Lower lobe of right lung (tissue), 2 donors: ENCODE results near the gene POLD4. TPM values are rescaled to one million over a fixed set of nuclear protein-coding genes. Genes with fewer than 3 reads are reported as not detected.

ENCODE experiments used
- ATAC-seq, 2 donors: fragments of 200-7000 bp; cut with Tn5 transposase; one replicate each; pipeline ENCODE4 v1.9.1; 2020 to 2022; ENCODE audit warnings: mild to moderate bottlenecking in 2 of 2, moderate library complexity in 2 of 2
- DNase-seq: peaks from one replicate; pipeline ENCODE4 v3.0.0-alpha.2; 2020
- H3K27ac ChIP-seq: fragments of 200-600 bp; one replicate; pipeline ENCODE4 v1.8.0; 2022
- H3K27me3 ChIP-seq: fragments of 200-600 bp; one replicate; pipeline ENCODE4 v1.8.0; 2022; ENCODE audit warnings: low read depth
- H3K36me3 ChIP-seq: fragments of 200-600 bp; one replicate; pipeline ENCODE4 v1.8.0; 2022; ENCODE audit warnings: mild to moderate bottlenecking
- H3K4me1 ChIP-seq: fragments of 200-600 bp; one replicate; pipeline ENCODE4 v1.8.0; 2022
- H3K4me3 ChIP-seq: fragments of 200-600 bp; one replicate; pipeline ENCODE4 v1.8.0; 2022; ENCODE audit warnings: mild to moderate bottlenecking
- H3K9me3 ChIP-seq: fragments of 200-600 bp; one replicate; pipeline ENCODE4 v1.8.0; 2022
- intact Hi-C: fragments of 100-400 bp; cut with DNase I; formaldehyde crosslinking; loops from one replicate; pipeline ENCODE4 v1.11.0; 2022
- total RNA-seq: library from RNA; stranded (reverse); fragmentation: NEBNext Ultra II Directional; extraction: Animal tissue kit (Norgen Biotek cat#: 25700); gene quantifications from one replicate; pipeline ENCODE4 v1.2.1, GENCODE V29; 2021
- TF ChIP-seq, protein P1 (sequence below): fragments of 200-600 bp; IDR thresholded peaks from one replicate; pipeline ENCODE4 v1.8.0; 2022; ENCODE audit warnings: antibody characterized with exemption, mild to moderate bottlenecking
- donor health status: DM: no; HTN: yes; CAD: no; lungs with severe emphysema.

The POLD4 gene
- total RNA-seq, 1 donor from 2014 or later: 86.6 TPM

- H3K36me3 ChIP-seq: peaks cover 14% of the 10 kb centered on the region
- peak within 1 kb of the TSS; percentile 96 for H3K4me3 ChIP-seq
- TF ChIP-seq, protein P1, sequence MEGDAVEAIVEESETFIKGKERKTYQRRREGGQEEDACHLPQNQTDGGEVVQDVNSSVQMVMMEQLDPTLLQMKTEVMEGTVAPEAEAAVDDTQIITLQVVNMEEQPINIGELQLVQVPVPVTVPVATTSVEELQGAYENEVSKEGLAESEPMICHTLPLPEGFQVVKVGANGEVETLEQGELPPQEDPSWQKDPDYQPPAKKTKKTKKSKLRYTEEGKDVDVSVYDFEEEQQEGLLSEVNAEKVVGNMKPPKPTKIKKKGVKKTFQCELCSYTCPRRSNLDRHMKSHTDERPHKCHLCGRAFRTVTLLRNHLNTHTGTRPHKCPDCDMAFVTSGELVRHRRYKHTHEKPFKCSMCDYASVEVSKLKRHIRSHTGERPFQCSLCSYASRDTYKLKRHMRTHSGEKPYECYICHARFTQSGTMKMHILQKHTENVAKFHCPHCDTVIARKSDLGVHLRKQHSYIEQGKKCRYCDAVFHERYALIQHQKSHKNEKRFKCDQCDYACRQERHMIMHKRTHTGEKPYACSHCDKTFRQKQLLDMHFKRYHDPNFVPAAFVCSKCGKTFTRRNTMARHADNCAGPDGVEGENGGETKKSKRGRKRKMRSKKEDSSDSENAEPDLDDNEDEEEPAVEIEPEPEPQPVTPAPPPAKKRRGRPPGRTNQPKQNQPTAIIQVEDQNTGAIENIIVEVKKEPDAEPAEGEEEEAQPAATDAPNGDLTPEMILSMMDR: no peak
- no peaks in the 10 kb centered on the region for H3K27me3 ChIP-seq
- ATAC-seq (peak; percentile 90 to 94), DNase-seq (peak; percentile 97)
- intact Hi-C loops: no loop called here
- H3K27ac ChIP-seq: peak within 1 kb of the TSS; percentile 91
- H3K9me3 ChIP-seq: no peaks in the 10 kb centered on the region
- peaks cover 16% of the 10 kb centered on the region for H3K4me1 ChIP-seq
These were observed 38.2 kb upstream of the POLD4 start, which contains the start of gene RAD9A for GRCh38 chr11:67391304-67392182. RAD9A (plus strand) TSS chr11:67391986; CDS start chr11:67392045, 59 bp downstream.

GRCh38 chr11:67390947-67391303, 37.6 kb upstream of the POLD4 start:
- TF ChIP-seq, protein P1: no peak
- Histone ChIP-seq H3K27me3 (no peaks in the 10 kb centered on the region), H3K4me1 (peaks cover 16% of the 10 kb centered on the region), H3K9me3 (no peaks in the 10 kb centered on the region), H3K4me3 (peak overlapping the region; percentile 96), H3K27ac (peak overlapping the region; percentile 91), H3K36me3 (peaks cover 8% of the 10 kb centered on the region)
- intact Hi-C loops: no loop called here
- ATAC-seq (no peak), DNase-seq (no peak)

DNA sequence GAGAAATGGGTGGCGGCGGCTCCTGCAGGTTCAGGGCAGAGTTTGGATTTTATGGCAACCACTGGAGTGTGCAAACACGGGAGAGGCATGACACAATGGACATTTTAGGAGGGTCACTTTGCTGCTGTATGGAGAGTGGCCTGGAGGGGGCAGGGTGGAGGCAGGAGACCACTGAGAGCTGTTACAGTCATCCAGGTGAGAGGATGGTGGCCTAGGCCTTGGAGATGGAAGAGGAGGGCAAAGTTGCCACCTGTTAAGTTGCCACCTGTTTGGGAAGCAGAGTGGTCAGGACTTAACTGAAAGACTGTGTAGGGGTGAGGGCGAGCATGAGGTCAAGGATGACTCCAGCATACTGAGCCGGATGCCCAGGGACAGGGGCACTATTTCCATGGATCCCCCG, 36.1 kb upstream of the POLD4 start:
- intact Hi-C loops: loop anchor here (5.0 kb wide), 1 partner anchor 37 kb away; the partner anchor contains the start of gene POLD4
- no peaks in the 10 kb centered on the region for H3K9me3 ChIP-seq
- no peaks in the 10 kb centered on the region for H3K36me3 ChIP-seq
- TF ChIP-seq, protein P1: peak; percentile 44
- no peak overlapping the region for H3K4me3 ChIP-seq
- peaks cover 16% of the 10 kb centered on the region for H3K4me1 ChIP-seq
- ATAC-seq (no peak), DNase-seq (no peak)
- no peaks in the 10 kb centered on the region for H3K27me3 ChIP-seq
- H3K27ac ChIP-seq: no peak overlapping the region

- DNase-seq: no peak
- no peak overlapping the region for H3K4me3 ChIP-seq
- no peaks in the 10 kb centered on the region for H3K27me3 ChIP-seq
- no peaks in the 10 kb centered on the region for H3K9me3 ChIP-seq
- ATAC-seq: no peak
- intact Hi-C loops: loop anchor here (5.0 kb wide), 1 partner anchor 35 kb away; the partner anchor contains the start of gene POLD4
- no peak overlapping the region for H3K27ac ChIP-seq
- peaks cover 15% of the 10 kb centered on the region for H3K4me1 ChIP-seq
- TF ChIP-seq, protein P1: no peak
- H3K36me3 ChIP-seq: no peaks in the 10 kb centered on the region
These were observed 34.2 kb upstream of the POLD4 start for GRCh38 chr11:67387518-67387917.

- Histone ChIP-seq H3K27ac (no peak overlapping the region), H3K36me3 (no peaks in the 10 kb centered on the region), H3K4me1 (peaks cover 15% of the 10 kb centered on the region), H3K9me3 (no peaks in the 10 kb centered on the region), H3K27me3 (no peaks in the 10 kb centered on the region), H3K4me3 (no peak overlapping the region)
- DNase-seq: no peak
- intact Hi-C loops: loop anchor here (5.0 kb wide), 1 partner anchor 35 kb away; the partner anchor contains the start of gene POLD4
- TF ChIP-seq, protein P1: no peak
- no peak for ATAC-seq
These were observed 33.7 kb upstream of the POLD4 start for GRCh38 chr11:67387069-67387468.
